NCI-H82 treated with DMSO at 0.1 percent for 48 hours (cell line): Measurements from ENCODE around the gene PYCR2.
"Not testable (repeated sequence)": the region's sequence is repeated elsewhere in the genome, so short reads cannot be mapped to it uniquely, and the experiment has no call there.

Source experiments
- DNase-seq: peaks from one replicate; lab custom pipeline; 2025; ENCODE audit not compliant: unreplicated experiment; lab: John Stamatoyannopoulos, UW

The PYCR2 gene

GRCh38 chr1:225923692-225924555 lies at the start of gene PYCR2:
Gene PYCR2 (minus strand): TSS chr1:225924250. CDS start chr1:225924110, 140 bp downstream.
- peak; percentile 87 for DNase-seq

GRCh38 chr1:225973158-225973557 lies 49.1 kb upstream of the PYCR2 start:
- DNase-seq, result peak; percentile 75

- no peak for DNase-seq
These were observed 48.5 kb upstream of the PYCR2 start for GRCh38 chr1:225972344-225973152.

- DNase-seq, result not testable (repeated sequence)
These were observed 46.6 kb upstream of the PYCR2 start for GRCh38 chr1:225970592-225971157.

- not testable (repeated sequence) for DNase-seq
These were observed 45.7 kb upstream of the PYCR2 start for GRCh38 chr1:225969751-225970150.

- no peak for DNase-seq
These were observed 41.2 kb upstream of the PYCR2 start for GRCh38 chr1:225965231-225965630.

GRCh38 chr1:225963735-225964530 lies 39.9 kb upstream of the PYCR2 start:
- DNase-seq, result no peak

GRCh38 chr1:225962440-225962975 lies 38.5 kb upstream of the PYCR2 start:
- peak; percentile 22 for DNase-seq

GRCh38 chr1:225961659-225962439 lies 37.8 kb upstream of the PYCR2 start:
- no peak for DNase-seq

GRCh38 chr1:225958041-225958440 lies 34.0 kb upstream of the PYCR2 start:
- peak; percentile 34 for DNase-seq

GRCh38 chr1:225954753-225955152 lies 30.7 kb upstream of the PYCR2 start:
- DNase-seq, result no peak

- no peak for DNase-seq
These were observed 29.3 kb upstream of the PYCR2 start for GRCh38 chr1:225953315-225953714.

GRCh38 chr1:225950905-225951497 lies 27.0 kb upstream of the PYCR2 start:
- DNase-seq, result no peak

- DNase-seq, result no peak
These were observed 25.0 kb upstream of the PYCR2 start for GRCh38 chr1:225949041-225949440.

- DNase-seq, result no peak
These were observed 22.8 kb upstream of the PYCR2 start for GRCh38 chr1:225946803-225947202.

GRCh38 chr1:225946082-225946620 lies 22.1 kb upstream of the PYCR2 start:
- DNase-seq, result no peak

GRCh38 chr1:225945564-225945963 lies 21.5 kb upstream of the PYCR2 start:
- no peak for DNase-seq

- no peak for DNase-seq
These were observed 20.9 kb upstream of the PYCR2 start for GRCh38 chr1:225944951-225945350.

GRCh38 chr1:225944387-225944786 lies 20.3 kb upstream of the PYCR2 start:
- no peak for DNase-seq
